AG09309 (cell line): Measurements from ENCODE around the gene DDX51.

Experiments
- DNase-seq: peaks from one replicate; pipeline ENCODE4 v3.0.0-alpha.2; 2010; ENCODE audit warnings: low read depth
- H3K4me3 ChIP-seq: 2 replicates; pipeline ENCODE4 v1.5.1; 2011; ENCODE audit warnings: mild to moderate bottlenecking, low read depth, low read length, moderate library complexity; ENCODE audit not compliant: control insufficient read depth
- TF ChIP-seq, protein P1 (sequence below): IDR thresholded peaks from 2 replicates; pipeline ENCODE4 v1.5.1; 2011; ENCODE audit warnings: mild to moderate bottlenecking, low read depth, low read length, inconsistent platforms; ENCODE audit not compliant: insufficient read depth, control insufficient read depth; ENCODE audit errors: missing control alignments

Gene DDX51

GRCh38 chr12:132182711-132183365 is 38.7 kb upstream of the DDX51 start:
- no peak overlapping the region for H3K4me3 ChIP-seq
- TF ChIP-seq, protein P1, sequence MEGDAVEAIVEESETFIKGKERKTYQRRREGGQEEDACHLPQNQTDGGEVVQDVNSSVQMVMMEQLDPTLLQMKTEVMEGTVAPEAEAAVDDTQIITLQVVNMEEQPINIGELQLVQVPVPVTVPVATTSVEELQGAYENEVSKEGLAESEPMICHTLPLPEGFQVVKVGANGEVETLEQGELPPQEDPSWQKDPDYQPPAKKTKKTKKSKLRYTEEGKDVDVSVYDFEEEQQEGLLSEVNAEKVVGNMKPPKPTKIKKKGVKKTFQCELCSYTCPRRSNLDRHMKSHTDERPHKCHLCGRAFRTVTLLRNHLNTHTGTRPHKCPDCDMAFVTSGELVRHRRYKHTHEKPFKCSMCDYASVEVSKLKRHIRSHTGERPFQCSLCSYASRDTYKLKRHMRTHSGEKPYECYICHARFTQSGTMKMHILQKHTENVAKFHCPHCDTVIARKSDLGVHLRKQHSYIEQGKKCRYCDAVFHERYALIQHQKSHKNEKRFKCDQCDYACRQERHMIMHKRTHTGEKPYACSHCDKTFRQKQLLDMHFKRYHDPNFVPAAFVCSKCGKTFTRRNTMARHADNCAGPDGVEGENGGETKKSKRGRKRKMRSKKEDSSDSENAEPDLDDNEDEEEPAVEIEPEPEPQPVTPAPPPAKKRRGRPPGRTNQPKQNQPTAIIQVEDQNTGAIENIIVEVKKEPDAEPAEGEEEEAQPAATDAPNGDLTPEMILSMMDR, result no peak
- DNase-seq, result no peak

DNA sequence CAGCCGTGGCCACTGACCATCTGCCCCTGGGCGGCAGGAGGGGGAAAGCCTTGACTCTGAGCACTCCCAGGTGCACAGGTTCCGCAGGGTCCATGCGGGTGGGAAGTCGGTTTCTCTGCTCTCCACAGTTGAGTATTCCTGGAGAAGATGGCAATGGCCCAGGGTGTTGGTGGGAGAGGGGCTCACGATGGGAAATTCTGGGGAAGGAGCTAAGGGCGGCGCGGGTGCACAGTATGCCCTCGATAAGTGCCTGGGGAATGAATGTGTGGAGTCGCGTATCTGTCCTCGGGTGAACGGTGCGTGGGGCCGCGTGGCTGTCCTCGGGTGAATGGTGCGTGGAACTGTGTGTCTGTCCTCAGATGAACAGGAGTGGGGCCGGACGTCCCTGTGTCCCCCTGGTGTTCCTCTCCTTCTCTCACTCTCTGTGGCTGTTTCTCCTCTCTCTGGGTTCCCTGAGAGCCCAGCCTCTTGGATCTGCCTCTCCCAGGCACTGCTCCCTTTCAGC is 38.1 kb upstream of the DDX51 start:
- no peak for DNase-seq
- H3K4me3 ChIP-seq, result no peak overlapping the region
- TF ChIP-seq, protein P1, result no peak

DNA sequence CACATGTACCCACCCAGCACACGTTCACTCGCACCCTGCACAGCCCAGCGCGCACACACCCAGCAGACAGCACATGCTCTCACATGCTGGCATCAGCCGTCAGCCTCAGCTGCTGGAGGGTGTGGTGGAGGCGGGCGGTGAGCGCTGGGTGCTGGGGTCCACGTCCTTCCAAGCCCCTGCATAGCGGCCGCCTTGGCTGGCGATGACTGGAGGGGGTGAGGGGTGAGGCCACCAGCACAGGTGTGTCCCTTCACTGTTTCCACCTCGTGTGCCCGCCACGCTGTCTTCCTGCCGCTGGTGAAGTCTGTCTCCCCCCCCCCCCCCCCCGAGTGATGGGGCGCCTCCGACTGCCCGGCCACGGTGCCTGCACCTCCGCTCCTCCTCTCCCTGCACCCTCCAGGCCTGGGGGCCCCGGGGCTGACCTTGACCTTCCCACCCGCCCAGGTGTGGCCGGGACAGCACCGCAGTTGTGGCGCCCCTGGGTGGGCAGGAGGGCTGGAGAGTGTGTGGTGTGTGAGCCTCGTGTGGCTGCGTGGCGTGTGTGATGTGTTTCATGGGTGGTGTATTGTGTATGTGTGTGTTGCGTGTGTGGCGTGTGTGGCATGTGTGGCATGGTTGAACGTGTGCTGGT is 37.6 kb upstream of the DDX51 start:
- no peak overlapping the region for H3K4me3 ChIP-seq
- no peak for DNase-seq
- TF ChIP-seq, protein P1, result no peak

DNA sequence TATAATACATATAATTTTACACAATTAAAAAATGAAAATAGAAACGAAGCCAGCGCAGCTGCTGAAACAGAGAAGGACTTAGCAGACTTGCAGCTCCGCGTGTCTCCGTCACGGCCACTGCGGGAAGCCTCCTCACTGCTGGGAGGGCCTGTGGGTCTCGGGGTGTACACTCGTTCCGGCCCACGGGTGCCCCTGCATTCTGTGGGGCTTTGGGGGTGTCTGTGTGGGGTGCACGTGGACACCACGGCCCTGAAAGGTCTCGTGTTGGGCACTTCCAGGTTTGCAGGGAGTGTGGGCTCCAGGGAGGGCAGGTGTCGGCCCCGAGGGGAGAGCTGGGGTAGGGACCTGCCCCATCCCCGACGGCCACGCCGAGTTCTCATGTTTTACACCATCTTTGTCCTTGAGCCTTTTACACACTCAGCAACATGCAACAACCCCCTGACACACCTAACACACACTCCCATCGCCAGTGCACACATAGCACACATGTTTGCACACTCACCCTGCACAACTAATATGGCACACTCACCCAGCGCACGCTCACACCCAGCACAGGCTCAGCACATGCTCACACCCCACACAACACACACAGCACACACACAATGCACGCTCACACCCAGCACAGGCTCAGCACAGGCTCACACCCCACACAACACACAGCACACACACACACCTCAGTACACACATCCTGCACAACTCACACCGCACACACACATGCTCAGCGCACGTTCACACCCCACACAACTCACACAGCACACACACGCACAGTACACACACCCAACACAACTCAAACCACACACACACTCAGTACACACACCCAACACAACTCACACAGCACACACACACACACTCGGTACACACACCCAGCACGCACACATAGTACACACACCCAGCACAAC is 36.8 kb upstream of the DDX51 start:
- TF ChIP-seq, protein P1, result no peak
- no peak for DNase-seq

DNA sequence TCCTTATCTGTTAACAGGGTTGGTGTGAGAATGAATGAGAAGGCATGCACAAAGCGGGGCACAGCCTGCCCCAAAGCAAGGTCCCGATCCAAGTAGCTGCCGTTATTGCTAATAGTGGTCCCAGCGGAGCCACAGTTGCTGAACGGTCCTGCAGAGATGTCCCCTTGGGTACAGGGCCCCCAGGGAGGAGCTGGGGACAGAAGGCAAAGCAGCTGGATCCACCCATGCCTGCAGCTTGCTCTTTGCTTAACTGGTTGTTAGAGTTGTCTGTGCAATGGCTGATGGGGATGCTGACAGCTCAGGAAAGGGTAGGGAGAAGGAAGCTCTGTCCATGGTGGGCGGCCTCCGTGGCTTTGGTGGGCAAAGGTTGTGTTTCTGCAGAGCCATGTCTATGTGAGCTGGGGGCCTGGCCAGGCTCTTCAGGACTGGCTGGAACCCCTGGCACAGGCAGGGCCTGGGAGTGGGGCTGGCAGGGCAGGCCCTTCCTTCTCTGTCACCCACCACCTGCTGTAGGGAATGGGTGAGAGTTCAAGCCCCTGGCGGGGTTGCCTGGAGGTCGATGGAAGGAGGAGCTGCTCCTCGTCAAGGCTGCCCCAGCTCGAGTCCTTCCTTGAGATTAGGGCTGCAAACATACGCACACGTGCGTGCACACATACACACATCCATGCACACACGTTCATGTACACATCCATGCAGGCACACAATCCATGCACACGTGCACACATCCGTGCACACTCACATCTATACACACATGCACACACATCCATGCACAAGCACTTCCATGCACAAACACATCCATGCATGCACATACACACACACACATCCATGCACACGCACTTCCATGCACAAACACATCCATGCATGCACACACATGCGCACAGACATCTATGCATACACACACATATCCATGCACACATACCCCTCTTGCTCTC is 35.6 kb upstream of the DDX51 start:
- no peak for DNase-seq
- no peak overlapping the region for H3K4me3 ChIP-seq
- TF ChIP-seq, protein P1, result no peak

More for the DNA sequence above, 36.8 kb upstream of the DDX51 start:
- no peak overlapping the region for H3K4me3 ChIP-seq
